Chondrocyte (in vitro differentiated cells): ENCODE results near the gene SLC25A6. TPM values are rescaled to one million over a fixed set of nuclear protein-coding genes. Genes with fewer than 3 reads are reported as not detected.

ENCODE experiments used
- DNase-seq: peaks from one replicate; pipeline ENCODE4 v3.0.0; 2021; ENCODE audit warnings: mixed read lengths, low spot score
- H3K27ac Mint-ChIP-seq: one replicate; pipeline ENCODE4 v1.8.0; 2021; ENCODE audit warnings: mild to moderate bottlenecking, moderate library complexity, mixed read lengths; ENCODE audit not compliant: unreplicated experiment
- H3K27me3 Mint-ChIP-seq: 2 replicates; pipeline ENCODE4 v1.8.0; 2021; ENCODE audit warnings: low read depth, mixed read lengths
- H3K36me3 Mint-ChIP-seq: 2 replicates; pipeline ENCODE4 v1.8.0; 2021; ENCODE audit warnings: low read depth, mixed read lengths
- H3K4me1 Mint-ChIP-seq: 2 replicates; pipeline ENCODE4 v1.8.0; 2021; ENCODE audit warnings: low read depth, mild to moderate bottlenecking, mixed read lengths
- H3K4me3 Mint-ChIP-seq: one replicate; pipeline ENCODE4 v1.8.0; 2021; ENCODE audit warnings: mild to moderate bottlenecking, moderate library complexity, mixed read lengths; ENCODE audit not compliant: unreplicated experiment
- H3K9me3 Mint-ChIP-seq: 2 replicates; pipeline ENCODE4 v1.8.0; 2021; ENCODE audit warnings: low read depth, mixed read lengths
- total RNA-seq: library from RNA; stranded (reverse); gene quantifications from 3 replicates; pipeline ENCODE4 v1.2.1, GENCODE V29; 2021
- TF ChIP-seq, protein P1 (sequence below): fragments of 200-600 bp; sonication (generic); IDR thresholded peaks from 2 replicates; pipeline ENCODE4 v1.5.0; 2021; ENCODE audit warnings: antibody characterized with exemption, mild to moderate bottlenecking, moderate library complexity

The SLC25A6 gene
- total RNA-seq, 1 donor from 2014 or later: 327 TPM

DNA sequence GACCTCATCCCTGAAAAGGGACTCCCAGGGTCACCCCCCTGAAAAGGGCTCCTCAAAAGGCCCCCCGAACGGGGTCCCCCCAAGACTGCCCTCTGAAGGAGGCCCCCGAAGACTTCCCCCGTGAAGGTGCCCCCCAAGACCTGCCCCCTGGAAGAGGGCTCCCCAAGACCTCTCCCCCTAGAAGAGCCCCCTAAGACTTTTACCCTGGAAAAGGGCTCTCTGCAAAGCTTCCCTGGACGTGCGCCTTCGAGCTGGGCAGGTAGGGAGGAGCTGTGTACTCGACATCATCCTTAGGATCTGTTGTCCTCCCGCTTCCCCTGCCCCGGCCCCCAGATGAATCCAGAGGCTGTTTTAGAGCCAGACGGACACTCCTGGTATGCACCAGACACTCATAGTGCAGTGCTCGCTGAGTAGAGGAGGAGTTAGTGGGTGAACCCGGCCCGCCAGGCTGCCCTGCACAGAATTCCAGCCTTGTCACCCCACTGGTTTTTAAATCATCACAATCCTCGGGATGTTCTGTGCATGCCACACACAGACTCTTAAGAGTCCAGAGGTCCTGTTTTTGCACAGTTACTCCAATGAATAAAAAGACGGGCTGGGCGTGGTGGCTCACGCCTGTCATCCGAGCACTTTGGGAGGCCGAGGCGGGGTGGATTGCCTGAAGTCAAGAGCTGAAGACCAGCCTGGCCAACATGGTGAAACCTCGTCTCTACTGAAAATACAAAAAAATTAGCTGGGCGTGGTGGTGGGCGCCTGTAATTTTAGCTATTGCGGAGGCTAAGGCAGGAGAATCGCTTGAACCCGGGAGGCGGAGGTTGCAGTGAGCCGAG lies 5.7 kb upstream of the SLC25A6 start:
- DNase-seq: peak; percentile 79
- Mint-ChIP-seq H3K4me1 (peaks cover 34% of the 10 kb centered on the region), H3K27me3 (no peaks in the 10 kb centered on the region), H3K9me3 (no peaks in the 10 kb centered on the region), H3K36me3 (peaks cover 3% of the 10 kb centered on the region), H3K4me3 (no peak overlapping the region), H3K27ac (no peak overlapping the region)
- TF ChIP-seq, protein P1, sequence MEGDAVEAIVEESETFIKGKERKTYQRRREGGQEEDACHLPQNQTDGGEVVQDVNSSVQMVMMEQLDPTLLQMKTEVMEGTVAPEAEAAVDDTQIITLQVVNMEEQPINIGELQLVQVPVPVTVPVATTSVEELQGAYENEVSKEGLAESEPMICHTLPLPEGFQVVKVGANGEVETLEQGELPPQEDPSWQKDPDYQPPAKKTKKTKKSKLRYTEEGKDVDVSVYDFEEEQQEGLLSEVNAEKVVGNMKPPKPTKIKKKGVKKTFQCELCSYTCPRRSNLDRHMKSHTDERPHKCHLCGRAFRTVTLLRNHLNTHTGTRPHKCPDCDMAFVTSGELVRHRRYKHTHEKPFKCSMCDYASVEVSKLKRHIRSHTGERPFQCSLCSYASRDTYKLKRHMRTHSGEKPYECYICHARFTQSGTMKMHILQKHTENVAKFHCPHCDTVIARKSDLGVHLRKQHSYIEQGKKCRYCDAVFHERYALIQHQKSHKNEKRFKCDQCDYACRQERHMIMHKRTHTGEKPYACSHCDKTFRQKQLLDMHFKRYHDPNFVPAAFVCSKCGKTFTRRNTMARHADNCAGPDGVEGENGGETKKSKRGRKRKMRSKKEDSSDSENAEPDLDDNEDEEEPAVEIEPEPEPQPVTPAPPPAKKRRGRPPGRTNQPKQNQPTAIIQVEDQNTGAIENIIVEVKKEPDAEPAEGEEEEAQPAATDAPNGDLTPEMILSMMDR: no peak

DNA sequence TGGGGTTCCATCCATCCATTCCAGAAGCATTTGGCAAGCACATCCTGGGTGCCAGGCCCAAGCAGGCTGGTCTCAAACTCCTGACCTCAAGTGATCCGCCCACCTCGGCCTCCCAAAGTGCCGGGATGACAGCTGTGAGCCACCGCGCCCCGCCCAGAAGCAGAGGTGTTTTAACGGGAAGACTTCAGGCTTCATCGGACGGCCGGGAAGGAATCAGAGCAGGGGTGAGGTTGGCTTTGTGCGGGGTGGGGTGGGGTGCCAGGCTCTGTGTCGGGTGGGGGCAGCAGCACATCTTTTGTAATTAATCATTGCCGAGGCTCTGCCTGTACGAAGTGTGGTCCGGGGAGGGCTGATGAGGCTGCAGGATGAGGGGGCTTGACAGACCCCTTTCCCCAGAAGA lies 5.1 kb upstream of the SLC25A6 start:
- no peak overlapping the region for H3K27ac Mint-ChIP-seq
- TF ChIP-seq, protein P1: no peak
- peak; percentile 75 for DNase-seq
- peaks cover 34% of the 10 kb centered on the region for H3K4me1 Mint-ChIP-seq
- peaks cover 3% of the 10 kb centered on the region for H3K36me3 Mint-ChIP-seq
- no peak overlapping the region for H3K4me3 Mint-ChIP-seq
- no peaks in the 10 kb centered on the region for H3K9me3 Mint-ChIP-seq
- no peaks in the 10 kb centered on the region for H3K27me3 Mint-ChIP-seq

GRCh38 chrX:1395646-1396216 lies 3.8 kb upstream of the SLC25A6 start:
- no peak for DNase-seq
- Mint-ChIP-seq H3K27ac (no peak overlapping the region), H3K9me3 (no peaks in the 10 kb centered on the region), H3K4me1 (peaks cover 40% of the 10 kb centered on the region), H3K36me3 (peaks cover 7% of the 10 kb centered on the region), H3K4me3 (no peak overlapping the region), H3K27me3 (no peaks in the 10 kb centered on the region)
- TF ChIP-seq, protein P1: no peak

DNA sequence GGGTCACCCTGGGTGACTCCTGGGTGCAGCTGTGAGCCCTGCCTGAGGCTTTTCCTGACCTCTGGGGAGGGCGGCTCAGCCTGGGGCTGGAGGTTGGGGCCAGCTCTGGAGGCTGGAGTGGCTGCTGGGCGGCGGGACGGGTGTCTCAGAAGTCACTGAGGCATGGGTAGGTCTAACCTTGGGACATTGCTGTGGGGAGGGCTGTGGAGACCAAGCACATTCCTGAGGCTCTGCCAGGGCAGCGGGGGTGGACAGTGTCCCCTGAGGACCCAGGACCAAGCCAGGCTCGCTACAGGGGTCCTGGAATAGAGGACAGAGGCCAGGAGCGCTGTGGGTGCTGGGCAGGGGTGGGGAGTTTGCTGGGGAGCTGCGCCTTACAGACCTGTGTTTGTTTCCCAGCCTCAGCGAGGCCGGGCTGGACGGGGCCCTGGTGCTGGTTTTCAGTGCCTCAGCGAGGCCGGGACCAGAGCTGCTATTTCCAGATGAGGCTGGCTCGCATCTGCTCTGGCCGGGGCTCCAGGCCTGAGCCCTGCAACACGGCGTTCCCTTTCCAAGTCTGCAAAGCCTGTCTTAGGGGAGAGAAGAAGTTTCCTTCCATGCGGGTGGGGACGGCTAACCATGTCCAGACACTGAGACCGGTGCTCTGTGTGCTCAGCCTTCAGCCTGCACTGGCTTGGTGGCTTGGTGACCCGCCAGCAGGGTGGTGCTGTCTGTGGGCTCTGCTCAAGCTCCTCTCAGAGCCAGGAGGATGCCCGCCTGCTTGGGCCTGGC lies 3.0 kb upstream of the SLC25A6 start:
- peak overlapping the region; percentile 51 for H3K27ac Mint-ChIP-seq
- peaks cover 9% of the 10 kb centered on the region for H3K36me3 Mint-ChIP-seq
- DNase-seq: peak; percentile 79
- H3K9me3 Mint-ChIP-seq: no peaks in the 10 kb centered on the region
- no peaks in the 10 kb centered on the region for H3K27me3 Mint-ChIP-seq
- H3K4me3 Mint-ChIP-seq: peak overlapping the region; percentile 47
- H3K4me1 Mint-ChIP-seq: peaks cover 44% of the 10 kb centered on the region
- TF ChIP-seq, protein P1: no peak
